ENCODE measurements around the gene SAFB. TPM values are rescaled to one million over a fixed set of nuclear protein-coding genes. Genes with fewer than 3 reads are reported as not detected.

Gene SAFB
- total RNA-seq, 1 experiment from 2014 or later = 68.7 TPM

DNA sequence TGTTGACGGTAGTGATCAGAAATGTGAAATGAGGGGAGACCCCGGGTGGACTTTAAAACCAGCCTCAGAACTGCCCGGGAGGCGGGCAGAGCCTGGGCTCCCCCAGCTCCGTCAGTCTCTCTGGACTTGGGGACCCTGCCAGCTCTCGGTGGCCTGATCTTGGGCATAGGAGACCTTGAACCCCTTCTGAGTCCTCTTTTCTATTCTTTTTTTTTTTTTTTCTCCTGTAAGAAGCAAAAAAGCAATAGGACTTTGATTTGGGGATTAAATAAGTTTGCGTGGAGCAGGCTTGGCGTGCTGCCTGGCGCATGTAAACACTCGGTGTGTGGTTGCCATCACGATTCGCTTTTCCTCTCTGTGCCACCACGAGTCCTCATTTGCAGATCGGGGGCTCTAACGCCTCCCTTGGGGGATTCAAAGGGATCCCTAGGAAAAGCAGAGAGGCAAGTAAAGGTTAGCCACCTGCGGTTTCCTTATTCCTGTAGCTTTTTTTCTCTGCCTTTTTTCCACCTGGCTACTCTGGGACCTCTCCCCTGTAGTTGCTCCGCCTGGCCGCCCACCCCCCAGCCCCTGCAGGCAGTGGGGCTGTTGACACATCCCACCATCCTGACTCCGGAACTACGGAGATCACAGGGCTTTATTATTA, 1.3 kb downstream of the SAFB start:
- Histone ChIP-seq H3K4me1 (replicated peaks; ENCODE audit: insufficient read depth) (peaks cover 17% of the 10 kb centered on the region), H3K27ac (0 out of 2 replicates have a peak overlapping the region, but pooled peaks have one; percentile 65), H3K4me2 (peak overlapping the region; percentile 94), H3K27me3 (ENCODE audit: insufficient read depth, low read depth) (no peaks in the 10 kb centered on the region), H4K20me1 (ENCODE audit: insufficient read depth) (peaks cover 49% of the 10 kb centered on the region), H3K9me2 (ENCODE audit: insufficient read depth) (no peaks in the 10 kb centered on the region), H3K9me3 (ENCODE audit: insufficient read depth, low read depth) (no peaks in the 10 kb centered on the region), H3K36me3 (ENCODE audit: low read depth) (peaks cover 20% of the 10 kb centered on the region), H2AFZ (no peak overlapping the region), H3K4me3 (peak overlapping the region; percentile 83), H3K79me2 (ENCODE audit: low read depth) (peaks cover 95% of the 10 kb centered on the region), H3F3A (ENCODE audit: insufficient read depth, low read depth) (no peaks in the 10 kb centered on the region; the same call in 1 of the 2 replicates)
- intact Hi-C loops (cut with micrococcal nuclease; ENCODE audit: unreplicated experiment) = no loop called here
- POLR2A ChIA-PET (ENCODE audit: unreplicated experiment) = no interaction called here
- TSS peak; percentile 42 for BruUV-seq (replicated peaks)
- no peak for TF ChIP-seq EZH2 (IDR thresholded peaks at IDR 0.05; ENCODE audit: low read depth)
- TF ChIP-seq, protein P1, sequence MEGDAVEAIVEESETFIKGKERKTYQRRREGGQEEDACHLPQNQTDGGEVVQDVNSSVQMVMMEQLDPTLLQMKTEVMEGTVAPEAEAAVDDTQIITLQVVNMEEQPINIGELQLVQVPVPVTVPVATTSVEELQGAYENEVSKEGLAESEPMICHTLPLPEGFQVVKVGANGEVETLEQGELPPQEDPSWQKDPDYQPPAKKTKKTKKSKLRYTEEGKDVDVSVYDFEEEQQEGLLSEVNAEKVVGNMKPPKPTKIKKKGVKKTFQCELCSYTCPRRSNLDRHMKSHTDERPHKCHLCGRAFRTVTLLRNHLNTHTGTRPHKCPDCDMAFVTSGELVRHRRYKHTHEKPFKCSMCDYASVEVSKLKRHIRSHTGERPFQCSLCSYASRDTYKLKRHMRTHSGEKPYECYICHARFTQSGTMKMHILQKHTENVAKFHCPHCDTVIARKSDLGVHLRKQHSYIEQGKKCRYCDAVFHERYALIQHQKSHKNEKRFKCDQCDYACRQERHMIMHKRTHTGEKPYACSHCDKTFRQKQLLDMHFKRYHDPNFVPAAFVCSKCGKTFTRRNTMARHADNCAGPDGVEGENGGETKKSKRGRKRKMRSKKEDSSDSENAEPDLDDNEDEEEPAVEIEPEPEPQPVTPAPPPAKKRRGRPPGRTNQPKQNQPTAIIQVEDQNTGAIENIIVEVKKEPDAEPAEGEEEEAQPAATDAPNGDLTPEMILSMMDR (conservative IDR thresholded peaks at IDR 0.05) = no peak
- peak in 1 of 2 experiments; percentile 7 for DNase-seq
- CTCF ChIA-PET = no interaction called here

DNA sequence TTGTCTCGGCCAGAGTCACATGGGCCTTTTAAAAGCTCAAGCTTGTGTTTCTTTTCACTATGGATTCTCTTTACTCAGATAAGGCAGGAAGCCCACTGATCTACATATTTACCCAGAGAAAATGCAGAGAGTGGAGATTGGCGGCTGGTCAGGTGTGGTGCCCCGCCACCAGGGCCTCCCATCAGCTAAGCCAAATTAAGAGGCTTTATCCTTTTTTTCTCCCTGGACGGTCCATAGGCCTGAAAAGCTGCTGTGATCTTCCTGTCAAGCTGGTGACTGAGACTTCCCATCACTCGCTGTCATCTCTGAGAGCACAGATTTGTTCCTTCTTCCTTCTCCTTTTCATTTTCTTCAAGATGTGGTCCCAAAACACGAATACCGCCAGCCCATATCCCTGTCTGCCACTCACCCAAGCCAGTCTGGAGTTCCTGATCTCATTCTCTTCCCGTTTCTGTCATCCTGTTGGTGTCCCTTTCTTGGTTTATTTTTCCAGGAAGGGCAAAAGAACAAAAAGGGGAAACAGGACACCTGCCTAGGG, 1.9 kb downstream of the SAFB start:
- no peaks in the 10 kb centered on the region for H3K9me3 ChIP-seq (ENCODE audit: insufficient read depth, low read depth)
- no TSS peak for BruUV-seq (replicated peaks)
- H3K4me1 ChIP-seq (replicated peaks; ENCODE audit: insufficient read depth) = peaks cover 17% of the 10 kb centered on the region
- no peaks in the 10 kb centered on the region for H3K9me2 ChIP-seq (ENCODE audit: insufficient read depth)
- no peak for TF ChIP-seq EZH2 (IDR thresholded peaks at IDR 0.05; ENCODE audit: low read depth)
- TF ChIP-seq, protein P1 (conservative IDR thresholded peaks at IDR 0.05) = no peak
- peaks cover 95% of the 10 kb centered on the region for H3K79me2 ChIP-seq (ENCODE audit: low read depth)
- no peaks in the 10 kb centered on the region; the same call in 1 of the 2 replicates for H3F3A ChIP-seq (ENCODE audit: insufficient read depth, low read depth)
- intact Hi-C loops (cut with micrococcal nuclease; ENCODE audit: unreplicated experiment) = no loop called here
- ChIA-PET POLR2A (ENCODE audit: unreplicated experiment) (interaction anchor here (0.5 kb wide), 1 partner anchor 51 kb away, joined by 3 read pairs; no protein-coding TSS in a partner anchor), CTCF (no interaction called here)
- no peak overlapping the region for H2AFZ ChIP-seq
- H3K27me3 ChIP-seq (ENCODE audit: insufficient read depth, low read depth) = no peaks in the 10 kb centered on the region
- H4K20me1 ChIP-seq (ENCODE audit: insufficient read depth) = peaks cover 54% of the 10 kb centered on the region
- H3K27ac ChIP-seq = no peak overlapping the region
- peaks cover 18% of the 10 kb centered on the region for H3K36me3 ChIP-seq (ENCODE audit: low read depth)
- DNase-seq = no peak
- H3K4me2 ChIP-seq = peak overlapping the region; percentile 94
- peak overlapping the region; percentile 83 for H3K4me3 ChIP-seq

DNA sequence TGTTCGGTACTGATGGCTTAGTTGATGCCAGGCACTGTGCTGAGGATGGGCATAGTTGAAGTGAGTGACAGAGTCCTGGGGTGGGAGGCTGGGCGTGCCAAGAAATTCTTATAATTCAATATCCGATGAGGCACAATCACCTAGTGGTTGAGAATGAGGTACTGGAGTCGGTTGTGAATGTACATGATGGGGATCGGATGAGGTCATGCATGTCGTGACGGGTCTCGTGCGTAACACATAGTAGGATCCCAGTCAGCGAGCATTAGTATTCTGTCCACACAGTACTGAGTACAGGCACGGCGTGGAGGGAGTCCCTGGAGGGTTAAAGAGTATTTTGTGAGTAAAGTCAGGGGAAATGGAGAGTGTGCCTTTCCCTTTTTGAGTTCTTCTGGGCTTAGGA, 2.8 kb downstream of the SAFB start:
- H3K36me3 ChIP-seq (ENCODE audit: low read depth) = peaks cover 13% of the 10 kb centered on the region
- POLR2A ChIA-PET (ENCODE audit: unreplicated experiment) = no interaction called here
- no peaks in the 10 kb centered on the region; the same call in 1 of the 2 replicates for H3F3A ChIP-seq (ENCODE audit: insufficient read depth, low read depth)
- no peak for TF ChIP-seq EZH2 (IDR thresholded peaks at IDR 0.05; ENCODE audit: low read depth)
- TF ChIP-seq, protein P1 (conservative IDR thresholded peaks at IDR 0.05) = no peak
- H3K27ac ChIP-seq = no peak overlapping the region
- DNase-seq = no peak
- intact Hi-C loops (cut with micrococcal nuclease; ENCODE audit: unreplicated experiment) = no loop called here
- H3K4me3 ChIP-seq = no peak overlapping the region
- H3K9me2 ChIP-seq (ENCODE audit: insufficient read depth) = no peaks in the 10 kb centered on the region
- H3K27me3 ChIP-seq (ENCODE audit: insufficient read depth, low read depth) = no peaks in the 10 kb centered on the region
- no peak overlapping the region; the same call in 1 of the 2 replicates for H3K4me2 ChIP-seq
- BruUV-seq (replicated peaks) = no TSS peak
- peaks cover 17% of the 10 kb centered on the region for H3K4me1 ChIP-seq (replicated peaks; ENCODE audit: insufficient read depth)
- no peaks in the 10 kb centered on the region for H3K9me3 ChIP-seq (ENCODE audit: insufficient read depth, low read depth)
- H2AFZ ChIP-seq = no peak overlapping the region
- peaks cover 52% of the 10 kb centered on the region for H4K20me1 ChIP-seq (ENCODE audit: insufficient read depth)
- peaks cover 93% of the 10 kb centered on the region for H3K79me2 ChIP-seq (ENCODE audit: low read depth)
- CTCF ChIA-PET = no interaction called here

Data from PC-9 (cell line).